SU-DHL-6 (cell line): ENCODE measurements around the gene PRKAR1B.

Experiments used
- H2AFZ ChIP-seq: fragments of 200-600 bp; sonication (generic); 2 replicates; pipeline ENCODE4 v1.6.1; 2014; ENCODE audit warnings: low read depth, mild to moderate bottlenecking, moderate library complexity, mixed read lengths, antibody characterized with exemption, low read length; ENCODE audit not compliant: severe bottlenecking
- H3F3A ChIP-seq: fragments of 200-600 bp; shearing (Covaris generic); 2 replicates; pipeline ENCODE4 v1.6.0; 2016; ENCODE audit warnings: antibody characterized with exemption, mild to moderate bottlenecking; ENCODE audit not compliant: insufficient read depth
- H3K27ac ChIP-seq: fragments of 200-600 bp; sonication (generic); 2 replicates; pipeline ENCODE4 v1.5.1; 2016; ENCODE audit warnings: low read depth, mild to moderate bottlenecking, low read length, moderate library complexity, mixed read lengths
- H3K27me3 ChIP-seq: fragments of 200-600 bp; sonication (generic), shearing (Covaris generic); 2 replicates; pipeline ENCODE4 v1.6.0; 2014; ENCODE audit warnings: mild to moderate bottlenecking, low read length
- H3K36me3 ChIP-seq: fragments of 200-600 bp; sonication (generic); 2 replicates; pipeline ENCODE4 v1.6.1; 2014; ENCODE audit warnings: mild to moderate bottlenecking, low read length, mixed read lengths
- H3K4me2 ChIP-seq: fragments of 300-600, 200-600 bp; shearing (Covaris generic), sonication (generic); 2 replicates; pipeline ENCODE4 v1.6.0; 2014; ENCODE audit warnings: low read length, low read depth, mild to moderate bottlenecking; ENCODE audit not compliant: poor library complexity, severe bottlenecking
- H3K4me3 ChIP-seq: fragments of 200-600 bp; sonication (generic); 2 replicates; pipeline ENCODE4 v1.5.1; 2014; ENCODE audit warnings: antibody characterized with exemption, low read length, mild to moderate bottlenecking, mixed read lengths; ENCODE audit not compliant: insufficient read depth, poor library complexity, severe bottlenecking
- H3K79me2 ChIP-seq: fragments of 200-600 bp; sonication (generic); 2 replicates; pipeline ENCODE4 v1.6.1; 2014; ENCODE audit warnings: mild to moderate bottlenecking, low read length, moderate library complexity; ENCODE audit not compliant: insufficient read depth
- H3K9ac ChIP-seq: fragments of 200-600 bp; sonication (generic); 2 replicates; pipeline ENCODE4 v1.7.0; 2014; ENCODE audit warnings: mild to moderate bottlenecking, low read length
- H3K9me2 ChIP-seq: fragments of 200-600 bp; sonication (generic); replicated peaks from 2 replicates; pipeline ENCODE4 v1.6.1; 2014; ENCODE audit warnings: low read length; ENCODE audit not compliant: insufficient read depth
- H3K9me3 ChIP-seq: fragments of 200-600 bp; sonication (generic); 2 replicates; pipeline ENCODE4 v1.6.1; 2014; ENCODE audit warnings: low read length, mixed read lengths; ENCODE audit not compliant: insufficient read depth
- H4K20me1 ChIP-seq: fragments of 200-600 bp; sonication (generic); 2 replicates; pipeline ENCODE4 v1.6.1; 2014; ENCODE audit warnings: low read depth, mild to moderate bottlenecking, antibody characterized with exemption, low read length, moderate library complexity, mixed read lengths
- CTCF ChIP-seq: fragments of 200-600 bp; sonication (generic); IDR thresholded peaks from one replicate; pipeline ENCODE4 v1.5.1; 2017; ENCODE audit warnings: antibody characterized with exemption, mild to moderate bottlenecking, low read length, moderate library complexity; ENCODE audit not compliant: insufficient read depth, poor library complexity, severe bottlenecking
- EZH2phosphoT487 ChIP-seq: fragments of 200-600 bp; sonication (generic), shearing (Covaris generic); conservative IDR thresholded peaks from 2 replicates; pipeline ENCODE4 v1.6.1; 2018; ENCODE audit warnings: mild to moderate bottlenecking, antibody characterized with exemption, low read length, moderate library complexity, mixed read lengths

The PRKAR1B gene

GRCh38 chr7:591856-592628 lies 135.0 kb downstream of the PRKAR1B start:
- H3K36me3 ChIP-seq: no peaks in the 10 kb centered on the region; the same call in 1 of the 2 replicates
- TF ChIP-seq EZH2phosphoT487: no peak
- no peaks in the 10 kb centered on the region for H3F3A ChIP-seq
- H3K4me3 ChIP-seq: no peak overlapping the region
- no peaks in the 10 kb centered on the region for H3K9me2 ChIP-seq
- H3K79me2 ChIP-seq: no peaks in the 10 kb centered on the region
- no peaks in the 10 kb centered on the region for H3K27me3 ChIP-seq
- no peak overlapping the region for H2AFZ ChIP-seq
- no peak overlapping the region for H3K27ac ChIP-seq
- no peak overlapping the region for H3K4me2 ChIP-seq
- H4K20me1 ChIP-seq: no peaks in the 10 kb centered on the region
- H3K9ac ChIP-seq: no peak overlapping the region
- H3K9me3 ChIP-seq: no peaks in the 10 kb centered on the region

DNA sequence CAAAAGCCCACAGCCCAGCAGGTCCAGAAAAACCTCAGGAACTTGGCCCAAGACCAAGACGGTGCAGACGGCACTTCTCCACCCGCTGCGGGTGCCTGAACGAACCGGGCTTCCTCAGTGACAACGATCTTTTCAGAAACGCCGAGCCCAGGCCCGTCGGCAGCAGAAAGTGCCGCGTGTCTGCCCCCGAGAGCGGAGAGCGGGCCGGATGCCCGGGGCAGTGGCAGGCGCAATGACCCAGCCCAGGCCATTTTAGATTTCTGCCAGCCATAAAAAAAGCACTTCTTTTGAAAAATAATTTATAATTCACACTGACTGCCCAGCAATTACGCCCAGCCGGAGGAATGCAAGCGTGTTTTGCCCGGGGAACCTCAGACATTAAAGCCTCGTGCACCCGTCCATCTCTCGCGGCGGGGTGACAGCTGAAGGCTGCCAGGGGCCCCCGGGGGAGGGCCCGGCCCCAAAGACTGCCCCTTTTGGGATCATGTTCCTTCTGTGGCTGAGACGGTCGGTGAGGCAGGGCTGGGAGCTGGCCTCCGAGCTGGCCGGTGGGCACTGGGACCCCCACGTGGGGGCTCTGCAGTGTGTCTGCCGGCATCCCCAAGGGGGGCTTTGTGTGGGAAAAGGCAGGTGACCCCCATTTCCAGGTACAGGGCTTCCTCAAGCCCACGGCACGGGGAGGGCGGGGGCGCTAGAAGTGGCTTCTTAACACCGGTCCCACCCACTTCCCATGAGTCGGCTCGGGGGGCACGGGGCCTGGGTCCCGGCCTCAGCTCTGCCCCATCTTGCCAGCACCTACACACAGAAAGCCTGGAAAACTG lies 136.1 kb downstream of the PRKAR1B start:
- Histone ChIP-seq H4K20me1 (no peaks in the 10 kb centered on the region), H3K9ac (no peak overlapping the region), H3K27me3 (no peaks in the 10 kb centered on the region), H3K79me2 (no peaks in the 10 kb centered on the region), H3K4me3 (no peak overlapping the region), H3F3A (no peaks in the 10 kb centered on the region), H3K9me2 (no peaks in the 10 kb centered on the region), H3K27ac (no peak overlapping the region), H3K36me3 (no peaks in the 10 kb centered on the region; the same call in 1 of the 2 replicates), H3K4me2 (no peak overlapping the region), H2AFZ (no peak overlapping the region), H3K9me3 (no peaks in the 10 kb centered on the region)
- TF ChIP-seq EZH2phosphoT487: no peak
- TF ChIP-seq CTCF: no peak

DNA sequence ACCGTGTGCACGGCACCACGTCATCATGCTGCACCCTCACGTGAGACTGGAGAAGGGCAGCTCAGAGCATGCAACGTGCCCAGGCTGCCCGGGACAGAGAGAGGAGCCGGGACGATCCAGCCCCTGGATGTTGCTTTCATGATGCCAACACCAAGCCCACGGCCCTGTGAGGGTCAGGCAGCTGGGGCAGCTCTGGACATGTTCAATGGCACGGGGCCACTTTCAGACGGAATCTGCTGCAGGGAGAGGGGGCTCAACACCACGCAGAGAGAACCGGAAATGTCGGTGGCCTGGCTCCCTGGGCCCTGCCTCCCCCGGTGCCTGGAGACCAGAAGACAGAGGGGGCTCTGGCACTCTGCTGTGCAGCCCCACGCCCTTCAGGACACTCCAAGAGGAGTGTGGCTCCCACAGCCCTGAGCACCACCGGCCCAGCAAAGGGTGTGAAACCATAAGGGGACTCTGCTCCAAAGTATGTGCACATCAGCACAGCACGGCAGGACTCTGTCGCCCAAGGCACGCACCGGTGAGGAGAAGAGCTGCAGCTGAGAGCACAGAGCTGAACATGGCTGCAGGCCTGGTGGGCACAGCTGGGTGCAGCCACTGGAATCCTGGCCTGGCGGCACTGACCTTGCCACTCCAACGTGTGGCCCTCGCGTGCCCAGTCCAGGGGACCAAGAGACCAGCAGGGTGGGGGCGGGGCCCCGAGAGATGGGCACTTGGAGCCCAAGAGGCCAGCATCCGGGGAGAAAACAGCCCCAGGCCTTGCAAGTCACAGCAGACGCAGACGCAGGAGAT lies 137.1 kb downstream of the PRKAR1B start:
- H4K20me1 ChIP-seq: no peaks in the 10 kb centered on the region
- H3K4me3 ChIP-seq: no peak overlapping the region
- H3K36me3 ChIP-seq: no peaks in the 10 kb centered on the region; the same call in 1 of the 2 replicates
- H3K27me3 ChIP-seq: no peaks in the 10 kb centered on the region
- H3K9me2 ChIP-seq: no peaks in the 10 kb centered on the region
- no peaks in the 10 kb centered on the region for H3K9me3 ChIP-seq
- H3K27ac ChIP-seq: no peak overlapping the region
- no peak overlapping the region for H3K4me2 ChIP-seq
- no peak overlapping the region for H3K9ac ChIP-seq
- TF ChIP-seq EZH2phosphoT487: no peak
- no peak for TF ChIP-seq CTCF
- H3K79me2 ChIP-seq: no peaks in the 10 kb centered on the region
- no peaks in the 10 kb centered on the region for H3F3A ChIP-seq
- no peak overlapping the region for H2AFZ ChIP-seq
